ENCODE measurements around the gene C16orf78.

The C16orf78 gene

GRCh38 chr16:49373504-49373903 lies at the start of gene C16orf78:
C16orf78 (plus strand) TSS chr16:49373804; CDS start chr16:49373940, 136 bp downstream.
- DNase-seq (ENCODE audit: low read depth) = no peak
- no peak within 1 kb of the TSS for H3K4me3 ChIP-seq (ENCODE audit: control insufficient read depth, low read depth, low read length)
- TF ChIP-seq CTCF (conservative IDR thresholded peaks at IDR 0.05; ENCODE audit: control insufficient read depth, insufficient read depth, low read depth, low read length) = no peak

GRCh38 chr16:49324703-49325102 lies 48.9 kb upstream of the C16orf78 start:
- no peak for TF ChIP-seq CTCF (conservative IDR thresholded peaks at IDR 0.05; ENCODE audit: control insufficient read depth, insufficient read depth, low read depth, low read length)
- H3K4me3 ChIP-seq (ENCODE audit: control insufficient read depth, low read depth, low read length) = no peak overlapping the region
- no peak for DNase-seq (ENCODE audit: low read depth)

GRCh38 chr16:49327466-49327865 lies 46.1 kb upstream of the C16orf78 start:
- TF ChIP-seq CTCF (conservative IDR thresholded peaks at IDR 0.05; ENCODE audit: control insufficient read depth, insufficient read depth, low read depth, low read length) = no peak
- no peak for DNase-seq (ENCODE audit: low read depth)
- H3K4me3 ChIP-seq (ENCODE audit: control insufficient read depth, low read depth, low read length) = no peak overlapping the region

GRCh38 chr16:49328325-49328724 lies 45.3 kb upstream of the C16orf78 start:
- no peak for DNase-seq (ENCODE audit: low read depth)
- H3K4me3 ChIP-seq (ENCODE audit: control insufficient read depth, low read depth, low read length) = no peak overlapping the region
- TF ChIP-seq CTCF (conservative IDR thresholded peaks at IDR 0.05; ENCODE audit: control insufficient read depth, insufficient read depth, low read depth, low read length) = no peak

GRCh38 chr16:49330562-49331201 lies 42.9 kb upstream of the C16orf78 start:
- no peak overlapping the region for H3K4me3 ChIP-seq (ENCODE audit: control insufficient read depth, low read depth, low read length)
- no peak for TF ChIP-seq CTCF (conservative IDR thresholded peaks at IDR 0.05; ENCODE audit: control insufficient read depth, insufficient read depth, low read depth, low read length)
- DNase-seq (ENCODE audit: low read depth) = no peak

GRCh38 chr16:49332589-49333258 lies 40.9 kb upstream of the C16orf78 start:
- H3K4me3 ChIP-seq (ENCODE audit: control insufficient read depth, low read depth, low read length) = no peak overlapping the region
- TF ChIP-seq CTCF (conservative IDR thresholded peaks at IDR 0.05; ENCODE audit: control insufficient read depth, insufficient read depth, low read depth, low read length) = no peak
- no peak for DNase-seq (ENCODE audit: low read depth)
